ENCODE data around the gene CRIP1.

CRIP1 gene

DNA sequence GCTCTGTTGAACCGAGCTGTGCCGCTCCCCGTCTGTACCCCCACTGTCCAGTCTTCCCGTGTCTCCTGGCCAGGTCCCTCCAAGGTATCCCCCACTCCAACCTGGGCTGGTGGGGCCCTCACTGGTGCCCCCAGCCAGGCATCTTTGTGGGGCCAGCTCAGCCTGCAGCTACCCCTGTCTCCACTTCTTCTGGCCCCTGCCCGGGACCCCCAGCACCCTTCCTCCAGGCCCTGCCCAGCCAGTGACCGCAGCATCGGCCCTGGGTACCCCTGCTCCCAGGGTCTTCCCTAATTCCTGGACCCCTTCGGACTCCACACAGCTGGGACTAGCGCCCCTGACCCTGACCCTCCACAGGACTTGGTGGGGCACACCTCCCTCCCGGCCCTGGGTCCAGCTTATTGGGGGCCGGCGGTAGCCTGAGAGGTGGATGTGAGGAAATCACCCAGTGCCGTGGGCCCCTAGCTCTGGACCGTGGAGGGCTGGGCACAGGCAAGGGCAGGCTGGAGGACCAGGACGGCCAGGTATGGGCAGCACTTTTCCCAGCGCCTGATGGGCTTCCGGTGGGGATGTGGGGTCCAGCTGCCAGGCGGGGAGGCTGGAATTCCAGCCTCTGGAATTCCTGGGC is 4.1 kb upstream of the CRIP1 start:
- DNase-seq = no peak

GRCh38 chr14:105483300-105484068 is 3.2 kb upstream of the CRIP1 start:
- DNase-seq = no peak

DNA sequence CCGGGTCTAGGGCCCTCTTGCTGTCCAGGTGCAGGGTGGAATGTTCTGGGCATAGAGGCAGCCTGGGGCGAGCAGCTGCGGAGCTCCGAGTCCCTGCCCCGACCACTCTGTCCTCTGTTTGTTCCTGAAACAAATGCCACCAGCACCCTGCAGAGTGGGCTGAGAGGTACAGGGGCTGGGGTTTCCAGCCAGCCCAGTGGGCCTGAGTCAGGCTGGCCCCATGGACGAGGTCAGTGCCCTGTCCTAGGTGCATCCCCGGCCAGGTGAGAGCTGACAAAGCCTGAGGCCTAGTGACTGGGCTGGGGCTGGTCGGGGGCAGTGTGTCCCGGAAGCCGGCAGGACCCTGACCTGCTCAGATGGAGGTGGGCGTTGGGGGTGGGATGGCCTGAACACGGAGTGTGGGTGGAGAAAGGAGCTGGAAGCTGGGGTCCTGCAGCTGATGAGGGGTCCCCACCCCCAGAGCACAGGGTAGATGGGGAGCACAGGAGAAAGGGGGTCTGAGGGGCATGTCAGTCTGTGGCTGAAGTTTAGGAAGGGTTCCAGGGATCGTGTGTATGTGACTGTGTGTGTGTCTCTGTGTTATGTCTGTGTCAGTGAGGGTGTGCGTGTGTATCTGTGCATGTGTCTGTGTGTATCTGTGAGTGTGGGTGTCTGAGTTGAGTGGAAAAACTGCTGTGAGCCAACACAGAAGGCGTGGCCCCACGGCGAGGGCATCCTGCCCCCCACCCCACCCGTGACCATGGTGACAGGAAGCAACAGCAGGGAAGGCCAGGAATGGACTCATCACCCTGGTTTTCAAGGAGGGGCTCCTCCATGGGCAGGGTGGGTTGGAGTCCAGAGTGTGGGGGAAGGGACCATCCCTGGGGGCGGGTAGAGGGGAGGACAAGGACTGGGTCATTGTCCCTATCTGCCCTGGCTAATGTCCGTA is 2.4 kb upstream of the CRIP1 start:
- DNase-seq = no peak

GRCh38 chr14:105484997-105485393 is 1.7 kb upstream of the CRIP1 start:
- DNase-seq = no peak

DNA sequence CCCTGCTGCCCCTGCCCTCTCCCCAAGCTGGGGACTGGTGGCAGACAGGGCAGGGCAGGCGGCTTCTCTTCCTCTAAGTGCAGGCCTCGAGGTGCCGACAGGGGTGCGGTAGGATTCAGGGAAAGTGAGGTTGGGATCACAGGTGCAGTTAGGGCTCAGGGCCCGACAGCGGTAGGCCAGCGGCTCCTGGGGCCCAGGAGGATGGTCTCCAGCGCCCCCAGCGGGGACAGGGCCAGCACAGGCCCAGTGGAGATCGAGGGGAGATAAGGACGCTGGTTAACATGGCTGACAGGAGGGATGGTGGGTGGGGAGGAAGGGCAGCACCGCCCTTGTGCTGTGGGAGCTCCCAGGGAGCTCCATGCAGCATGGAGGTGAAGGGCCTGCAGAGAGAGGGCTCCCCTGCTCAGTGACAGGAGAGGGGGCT is 935 bp upstream of the CRIP1 start:
- DNase-seq = no peak

DNA sequence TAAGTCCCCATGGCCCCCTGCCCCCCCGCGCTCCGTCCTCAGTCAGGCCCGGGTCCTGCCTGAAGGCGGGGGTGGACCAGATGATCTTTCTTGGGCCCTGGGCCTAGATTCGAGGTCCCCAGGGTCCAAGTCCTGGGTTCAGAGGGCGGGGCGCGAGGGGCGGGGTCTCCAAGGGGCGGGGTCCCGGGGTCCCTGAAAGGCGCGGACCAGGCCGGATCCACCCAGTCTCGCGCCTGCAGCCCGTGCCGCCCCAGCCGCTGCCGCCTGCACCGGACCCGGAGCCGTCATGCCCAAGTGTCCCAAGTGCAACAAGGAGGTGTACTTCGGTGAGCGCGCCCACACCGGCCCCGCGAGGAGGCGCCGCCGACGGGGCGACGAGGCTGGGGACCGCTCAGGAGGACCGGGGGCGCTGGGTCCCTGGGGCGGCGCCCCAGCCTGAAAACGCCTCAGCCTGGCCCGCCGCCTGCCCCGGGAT is 325 bp downstream of the CRIP1 start:
- DNase-seq = no peak

- no peak for DNase-seq
Observed at GRCh38 chr14:105487449-105487985, 831 bp downstream of the CRIP1 start.

- no peak for DNase-seq
Observed at GRCh38 chr14:105487986-105488777, 1.5 kb downstream of the CRIP1 start.

GRCh38 chr14:105488781-105489541 is 2.3 kb downstream of the CRIP1 start:
- no peak for DNase-seq

DNA sequence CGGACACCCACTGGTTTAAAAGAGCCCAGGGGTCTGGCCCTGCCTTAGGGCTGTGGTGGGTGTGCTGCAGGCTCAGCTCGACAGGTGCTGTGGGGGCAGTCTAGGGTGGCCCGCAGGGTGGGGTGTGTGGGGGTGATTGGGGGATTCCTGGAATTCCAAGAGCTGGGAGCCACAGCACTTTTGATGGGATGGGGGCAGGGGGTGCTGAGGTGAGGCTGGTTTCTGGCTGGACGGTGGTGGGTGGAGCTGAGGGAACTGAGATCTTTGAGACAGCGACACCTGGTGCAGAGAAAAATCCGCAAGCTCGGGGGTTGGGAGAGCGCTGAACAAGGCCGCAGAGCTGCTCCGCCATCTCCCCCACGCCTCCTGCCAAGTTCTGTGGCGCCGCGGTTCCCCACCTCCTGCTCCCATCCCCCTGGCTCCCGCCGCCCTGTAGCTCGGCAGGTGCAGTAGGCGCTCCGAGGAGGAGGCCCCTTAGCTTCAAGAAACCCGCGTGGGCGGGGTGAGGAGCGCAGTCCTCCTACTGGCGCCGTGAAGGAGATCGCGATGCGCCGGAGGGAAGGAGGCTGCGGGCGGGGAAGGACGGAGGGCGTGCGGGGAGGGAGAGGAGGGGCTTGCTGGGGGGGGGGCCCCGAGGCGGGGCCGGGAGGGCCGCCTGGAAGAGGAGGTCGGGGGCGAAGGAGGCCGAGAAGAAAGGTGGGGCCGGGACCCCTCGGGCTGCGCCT is 3.0 kb downstream of the CRIP1 start:
- peak; percentile 94 for DNase-seq

DNA sequence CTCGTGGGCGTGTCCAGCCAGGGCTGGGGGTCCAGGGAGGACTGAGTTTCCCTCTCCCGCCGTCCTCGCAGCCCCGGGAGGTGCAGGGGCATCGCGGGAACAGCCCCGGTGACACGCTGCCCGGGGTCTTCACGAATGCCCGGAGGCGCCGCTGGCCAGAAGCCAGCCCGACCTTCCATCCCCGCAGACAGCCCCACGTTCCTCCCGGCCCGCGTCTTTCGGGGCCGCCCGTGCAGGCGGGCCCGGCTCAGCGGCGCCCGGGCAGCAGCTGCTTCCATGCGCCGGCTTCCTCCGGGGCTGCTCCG is 3.5 kb downstream of the CRIP1 start:
- peak; percentile 68 for DNase-seq

DNA sequence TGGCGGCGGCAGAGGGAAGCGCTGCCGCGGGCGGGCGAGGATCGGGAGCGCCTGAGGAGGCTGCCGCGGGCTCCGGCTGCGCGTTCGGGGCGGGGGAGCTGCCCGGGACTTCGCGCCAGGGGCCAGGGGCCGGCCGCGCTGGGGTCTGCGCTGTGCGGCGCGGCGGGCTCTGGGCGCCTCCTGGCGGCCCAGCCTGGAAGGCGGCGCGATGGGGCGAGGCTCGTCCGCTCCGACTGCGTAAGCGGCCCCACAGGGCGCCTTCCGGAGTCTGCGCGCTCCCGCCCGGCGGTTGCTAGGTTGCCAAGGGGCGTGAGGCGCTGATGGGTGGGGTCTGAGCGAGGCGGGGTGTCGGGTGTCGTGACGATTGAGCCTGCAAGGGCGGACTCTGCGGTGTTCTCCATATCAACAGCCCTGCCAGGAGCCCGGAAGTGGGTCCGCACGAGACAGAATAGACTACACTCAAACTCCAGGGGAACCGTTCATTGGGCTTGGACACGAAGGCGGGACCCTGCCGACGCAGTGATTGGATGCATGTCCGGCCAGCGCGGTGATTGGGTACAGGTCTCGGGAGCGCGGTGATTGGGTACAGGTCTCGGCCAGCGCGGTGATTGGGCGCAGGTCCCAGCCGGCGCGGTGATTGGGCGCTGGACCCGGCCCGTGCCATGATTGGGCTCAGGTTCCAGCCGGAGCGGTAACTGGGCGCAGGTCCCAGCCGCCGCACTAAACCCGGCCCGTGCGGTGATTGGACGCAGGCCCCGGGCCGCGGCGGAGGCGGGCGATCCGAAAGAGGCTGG is 4.1 kb downstream of the CRIP1 start, which contains the start of gene TEDC1:
Gene TEDC1 (plus strand): TSS at position 675 of the 794 bp plus-strand sequence. CDS start 130 bp downstream, outside the sequence.
- DNase-seq = peak; percentile 100

DNA sequence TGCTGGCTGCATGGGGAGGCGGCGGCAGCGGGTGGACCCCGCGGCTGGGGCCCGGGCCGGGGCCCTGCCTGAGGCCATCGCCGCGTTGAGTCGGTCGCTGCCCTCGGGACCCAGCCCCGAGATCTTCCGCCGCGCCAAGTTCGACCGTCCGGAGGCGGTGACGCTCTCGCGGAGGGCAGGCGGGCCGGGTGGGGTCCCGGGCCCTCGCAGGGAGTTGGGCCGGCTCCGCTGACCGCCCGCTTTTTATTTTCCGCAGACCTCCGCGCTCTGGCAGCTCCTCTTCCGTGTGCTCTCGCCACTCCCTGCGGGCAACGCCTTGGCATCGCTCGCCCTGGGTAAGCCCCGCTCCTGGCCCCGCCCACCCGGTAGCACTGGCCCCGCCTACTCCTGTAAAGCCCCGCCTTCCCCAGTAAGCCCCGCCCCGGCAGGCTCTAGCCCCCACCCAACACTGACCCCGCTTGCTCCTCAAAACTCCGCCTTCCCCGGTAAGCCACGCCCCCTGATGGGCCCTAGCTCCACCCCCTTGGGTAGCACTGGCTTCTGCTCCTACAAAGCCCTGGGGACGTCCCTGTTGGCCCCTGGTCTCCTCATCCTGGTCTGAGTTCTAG is 4.8 kb downstream of the CRIP1 start:
- peak; percentile 56 for DNase-seq

DNA sequence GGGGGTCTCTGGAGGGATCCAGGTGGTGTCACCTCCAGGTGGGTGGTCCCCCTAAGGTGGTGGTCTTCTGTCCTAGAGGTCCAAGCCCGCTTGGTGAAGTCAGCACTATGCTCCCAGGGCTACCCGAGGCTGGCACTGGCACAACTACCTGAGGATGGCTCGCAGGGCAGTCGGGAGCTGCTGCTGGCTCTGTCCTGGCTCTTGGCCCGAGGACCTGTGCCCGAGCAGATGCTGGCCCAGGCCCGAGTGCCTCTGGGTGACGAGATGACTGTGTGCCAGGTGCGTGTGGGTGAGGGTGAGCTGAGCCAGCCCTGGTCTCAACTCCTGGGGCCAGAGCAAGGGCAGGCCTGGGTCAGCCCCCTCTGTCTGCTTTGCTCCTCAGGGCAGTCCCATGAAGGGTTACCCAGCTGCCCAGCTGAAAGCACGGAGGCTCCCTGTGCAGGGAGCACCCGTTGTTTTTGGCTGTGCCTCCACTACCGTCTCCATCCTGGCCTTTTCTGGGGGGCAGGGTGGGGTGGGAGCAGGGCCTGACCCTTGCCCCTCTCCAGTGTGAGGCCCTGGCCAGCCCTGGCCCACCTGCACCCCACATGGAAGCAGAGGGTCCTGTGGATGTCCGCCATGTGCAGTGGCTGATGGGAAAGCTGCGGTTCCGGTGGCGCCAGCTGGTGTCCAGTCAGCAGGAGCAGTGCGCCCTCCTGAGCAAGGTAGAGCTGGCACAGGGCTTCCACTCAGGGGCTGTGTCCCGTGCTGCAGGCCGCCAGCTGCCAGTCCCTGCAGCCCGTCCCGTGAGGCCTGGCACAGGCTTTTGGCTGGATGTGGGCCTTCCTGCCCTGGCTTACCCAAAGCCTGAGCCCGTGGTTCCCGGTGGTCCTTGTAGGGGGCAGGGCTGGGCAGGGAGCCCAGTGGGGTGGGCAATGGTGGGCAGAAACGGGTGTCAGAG is 5.6 kb downstream of the CRIP1 start:
- no peak for DNase-seq

DNA sequence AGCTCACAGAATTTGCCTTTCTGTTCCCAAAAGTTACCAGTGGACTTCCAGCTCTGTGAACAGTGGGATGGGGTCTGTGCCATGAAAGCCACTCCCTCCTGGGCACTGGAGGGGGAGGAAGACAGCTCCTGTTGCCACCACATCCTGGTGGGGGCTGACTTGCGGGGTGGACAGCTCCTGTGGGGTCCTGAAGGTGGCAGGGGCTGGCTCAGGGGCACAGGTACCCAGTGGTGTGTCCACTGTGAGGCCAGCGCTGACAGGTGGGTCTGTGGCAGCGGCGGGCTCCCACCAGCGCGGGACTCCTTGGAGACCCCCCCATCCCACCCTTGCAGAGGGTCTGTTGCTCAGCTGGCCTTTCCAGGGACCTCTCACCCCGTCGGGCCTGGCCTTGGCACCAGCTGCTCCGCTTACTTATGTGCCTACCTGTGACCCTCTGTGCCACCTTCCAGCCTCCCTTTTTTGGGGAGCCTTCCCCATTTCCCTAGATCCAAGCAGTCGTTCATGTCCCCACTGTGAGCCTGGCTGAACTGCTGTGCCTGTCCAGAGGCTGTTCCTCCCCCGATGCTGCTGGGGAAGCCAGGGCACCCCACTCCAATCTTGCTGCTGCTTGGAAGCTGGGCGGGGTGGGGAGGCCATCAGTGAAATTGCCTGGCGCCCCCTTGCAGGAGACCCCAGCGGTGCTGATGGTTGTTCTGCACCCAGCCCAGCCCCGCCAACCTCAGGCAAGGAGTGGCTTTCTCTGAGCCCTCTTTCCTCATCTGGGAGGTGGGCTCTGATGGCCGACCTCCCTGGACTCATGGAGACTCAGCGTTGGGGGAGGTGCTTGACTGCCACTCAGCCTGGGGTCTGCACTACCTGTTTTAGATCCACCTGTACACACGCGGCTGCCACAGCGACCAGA is 6.5 kb downstream of the CRIP1 start:
- no peak for DNase-seq

GRCh38 chr14:105493921-105494605 is 7.4 kb downstream of the CRIP1 start:
- no peak for DNase-seq

DNA sequence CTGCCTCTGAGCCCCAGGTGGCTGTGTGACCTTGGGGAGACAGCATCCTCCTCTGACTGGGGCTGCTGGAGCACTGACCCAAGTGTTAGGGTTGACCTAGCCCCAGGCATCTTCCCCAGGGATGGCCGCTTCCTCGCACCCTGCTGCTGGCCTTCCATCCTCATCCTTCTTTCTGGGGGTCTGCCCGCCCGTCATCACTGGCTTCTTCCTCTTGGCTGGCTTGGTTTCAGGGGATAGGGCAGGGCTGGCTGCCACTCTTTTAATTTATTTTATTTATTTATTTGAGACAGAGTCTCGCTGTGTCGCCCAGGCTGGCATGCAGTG is 7.9 kb downstream of the CRIP1 start:
- no peak for DNase-seq
